ENCODE data around the gene LAMA2.

GRCh38 chr6:129242546-129242945, 359.6 kb downstream of the LAMA2 start:
- TF ChIP-seq SP2 (IDR thresholded peaks at IDR 0.05; ENCODE audit: low read length), result no peak
- no peak for TF ChIP-seq POLR2A (IDR thresholded peaks at IDR 0.05; ENCODE audit: control extremely low read depth in 1 of 2, low read depth in 2 of 2, low read length in 2 of 2)
- TF ChIP-seq CTCF (IDR thresholded peaks at IDR 0.05; ENCODE audit: control extremely low read depth in 1 of 3, insufficient read depth in 1 of 3, low read depth in 1 of 3, low read length in 3 of 3), result no peak
- no peak for TF ChIP-seq TAF1 (IDR thresholded peaks at IDR 0.05; ENCODE audit: low read depth, low read length)
- no peak for TF ChIP-seq CREB1 (IDR thresholded peaks at IDR 0.05)
